ENCODE results near the gene SETD5. TPM values are rescaled to one million over a fixed set of nuclear protein-coding genes. Genes with fewer than 3 reads are reported as not detected.

Gene SETD5
- polyA plus RNA-seq, 1 donor (not counting 4 experiments of a cell fraction or from before 2014, with no cell fraction given): 37.8 TPM

DNA sequence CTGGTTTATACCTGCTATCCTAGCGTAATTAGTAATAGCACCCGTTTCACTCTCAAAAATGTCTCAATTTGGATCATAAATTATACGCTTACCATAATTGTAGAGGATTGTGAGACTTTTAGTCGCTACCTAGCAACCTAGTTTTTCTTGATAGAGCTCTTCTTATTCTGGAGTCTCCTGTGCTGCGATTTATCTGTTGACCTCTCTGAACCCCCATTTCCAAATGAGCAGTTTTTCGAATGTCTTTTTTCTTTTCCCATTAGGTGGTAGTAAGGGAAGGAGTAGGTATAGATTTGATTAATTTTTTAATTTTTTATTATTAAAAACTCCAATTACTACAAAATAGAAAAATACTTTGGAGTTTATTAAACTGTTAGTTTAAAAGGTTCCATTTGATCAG, 10.6 kb downstream of the SETD5 start:
- no peak overlapping the region for H3K4me3 ChIP-seq (ENCODE audit: control insufficient read depth in 2 of 3, extremely low read depth in 1 of 3, insufficient read depth in 2 of 3, low read depth in 1 of 3, low read length in 3 of 3)
- H3K9me1 ChIP-seq (ENCODE audit: control insufficient read depth, extremely low read depth, insufficient read depth, low read length): peaks cover 2% of the 10 kb centered on the region
- H3K27me3 ChIP-seq (ENCODE audit: control insufficient read depth, extremely low read depth, insufficient read depth, low read length): no peaks in the 10 kb centered on the region
- no peak overlapping the region for H3K27ac ChIP-seq (ENCODE audit: control insufficient read depth, insufficient read depth, low read length)
- no peaks in the 10 kb centered on the region for H3K36me3 ChIP-seq (ENCODE audit: control insufficient read depth in 2 of 2, extremely low read depth in 1 of 2, insufficient read depth in 2 of 2, low read length in 2 of 2)
- H3K4me2 ChIP-seq (ENCODE audit: control insufficient read depth, extremely low read depth, insufficient read depth, low read depth, low read length): no peak overlapping the region
- H4K20me1 ChIP-seq (ENCODE audit: control insufficient read depth, extremely low read depth, insufficient read depth, low read length): peaks cover 37% of the 10 kb centered on the region
- H3K79me2 ChIP-seq (ENCODE audit: control insufficient read depth, insufficient read depth, low read length): peaks cover 100% of the 10 kb centered on the region
- FAIRE-seq (no peak), DNase-seq (ENCODE audit: low read depth, low spot score) (no peak)
- H3K9ac ChIP-seq (ENCODE audit: control insufficient read depth, extremely low read depth, insufficient read depth, low read length): no peak overlapping the region
- H2AFZ ChIP-seq (ENCODE audit: control insufficient read depth, low read length): no peak overlapping the region
- peaks cover 38% of the 10 kb centered on the region for H3K4me1 ChIP-seq (ENCODE audit: control insufficient read depth, extremely low read depth, insufficient read depth, low read length)
- dilution Hi-C loops (cut with MboI; ENCODE audit: extremely low pct_ligation_motif_present, low sequenced_read_pairs): no loop called here
- TF ChIP-seq, protein P1, sequence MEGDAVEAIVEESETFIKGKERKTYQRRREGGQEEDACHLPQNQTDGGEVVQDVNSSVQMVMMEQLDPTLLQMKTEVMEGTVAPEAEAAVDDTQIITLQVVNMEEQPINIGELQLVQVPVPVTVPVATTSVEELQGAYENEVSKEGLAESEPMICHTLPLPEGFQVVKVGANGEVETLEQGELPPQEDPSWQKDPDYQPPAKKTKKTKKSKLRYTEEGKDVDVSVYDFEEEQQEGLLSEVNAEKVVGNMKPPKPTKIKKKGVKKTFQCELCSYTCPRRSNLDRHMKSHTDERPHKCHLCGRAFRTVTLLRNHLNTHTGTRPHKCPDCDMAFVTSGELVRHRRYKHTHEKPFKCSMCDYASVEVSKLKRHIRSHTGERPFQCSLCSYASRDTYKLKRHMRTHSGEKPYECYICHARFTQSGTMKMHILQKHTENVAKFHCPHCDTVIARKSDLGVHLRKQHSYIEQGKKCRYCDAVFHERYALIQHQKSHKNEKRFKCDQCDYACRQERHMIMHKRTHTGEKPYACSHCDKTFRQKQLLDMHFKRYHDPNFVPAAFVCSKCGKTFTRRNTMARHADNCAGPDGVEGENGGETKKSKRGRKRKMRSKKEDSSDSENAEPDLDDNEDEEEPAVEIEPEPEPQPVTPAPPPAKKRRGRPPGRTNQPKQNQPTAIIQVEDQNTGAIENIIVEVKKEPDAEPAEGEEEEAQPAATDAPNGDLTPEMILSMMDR (optimal IDR thresholded peaks at IDR 0.05 in 1 of 3, IDR thresholded peaks at IDR 0.05 in 1 of 3, conservative IDR thresholded peaks at IDR 0.05 in 1 of 3; ENCODE audit: extremely low read depth in 1 of 3, insufficient read depth in 2 of 3, low read length in 3 of 3): no peak
- no peak for TF ChIP-seq EZH2 (IDR thresholded peaks at IDR 0.05; ENCODE audit: low read length)
- no peaks in the 10 kb centered on the region for H3K9me3 ChIP-seq (ENCODE audit: control insufficient read depth, low read depth, low read length)

GRCh38 chr3:9408546-9408945, 11.1 kb downstream of the SETD5 start:
- Histone ChIP-seq H2AFZ (ENCODE audit: control insufficient read depth, low read length) (no peak overlapping the region), H3K36me3 (ENCODE audit: control insufficient read depth in 2 of 2, extremely low read depth in 1 of 2, insufficient read depth in 2 of 2, low read length in 2 of 2) (no peaks in the 10 kb centered on the region), H3K9me3 (ENCODE audit: control insufficient read depth, low read depth, low read length) (no peaks in the 10 kb centered on the region), H3K27ac (ENCODE audit: control insufficient read depth, insufficient read depth, low read length) (no peak overlapping the region), H3K4me2 (ENCODE audit: control insufficient read depth, extremely low read depth, insufficient read depth, low read depth, low read length) (no peak overlapping the region), H3K79me2 (ENCODE audit: control insufficient read depth, insufficient read depth, low read length) (peaks cover 100% of the 10 kb centered on the region), H3K9me1 (ENCODE audit: control insufficient read depth, extremely low read depth, insufficient read depth, low read length) (peaks cover 2% of the 10 kb centered on the region), H3K4me3 (ENCODE audit: control insufficient read depth in 2 of 3, extremely low read depth in 1 of 3, insufficient read depth in 2 of 3, low read depth in 1 of 3, low read length in 3 of 3) (no peak overlapping the region), H3K4me1 (ENCODE audit: control insufficient read depth, extremely low read depth, insufficient read depth, low read length) (peaks cover 33% of the 10 kb centered on the region), H3K9ac (ENCODE audit: control insufficient read depth, extremely low read depth, insufficient read depth, low read length) (no peak overlapping the region), H4K20me1 (ENCODE audit: control insufficient read depth, extremely low read depth, insufficient read depth, low read length) (peaks cover 32% of the 10 kb centered on the region), H3K27me3 (ENCODE audit: control insufficient read depth, extremely low read depth, insufficient read depth, low read length) (no peaks in the 10 kb centered on the region)
- no peak for DNase-seq (ENCODE audit: low read depth, low spot score)
- no peak for FAIRE-seq
- dilution Hi-C loops (cut with MboI; ENCODE audit: extremely low pct_ligation_motif_present, low sequenced_read_pairs): no loop called here
- TF ChIP-seq, protein P1 (optimal IDR thresholded peaks at IDR 0.05 in 1 of 3, IDR thresholded peaks at IDR 0.05 in 1 of 3, conservative IDR thresholded peaks at IDR 0.05 in 1 of 3; ENCODE audit: extremely low read depth in 1 of 3, insufficient read depth in 2 of 3, low read length in 3 of 3): no peak
- no peak for TF ChIP-seq EZH2 (IDR thresholded peaks at IDR 0.05; ENCODE audit: low read length)
